ENCODE measurements around the gene ARMH4. TPM values are rescaled to one million over a fixed set of nuclear protein-coding genes. Genes with fewer than 3 reads are reported as not detected.

ARMH4 gene
- polyA plus RNA-seq, 1 donor from 2014 or later = 14.1 TPM

DNA sequence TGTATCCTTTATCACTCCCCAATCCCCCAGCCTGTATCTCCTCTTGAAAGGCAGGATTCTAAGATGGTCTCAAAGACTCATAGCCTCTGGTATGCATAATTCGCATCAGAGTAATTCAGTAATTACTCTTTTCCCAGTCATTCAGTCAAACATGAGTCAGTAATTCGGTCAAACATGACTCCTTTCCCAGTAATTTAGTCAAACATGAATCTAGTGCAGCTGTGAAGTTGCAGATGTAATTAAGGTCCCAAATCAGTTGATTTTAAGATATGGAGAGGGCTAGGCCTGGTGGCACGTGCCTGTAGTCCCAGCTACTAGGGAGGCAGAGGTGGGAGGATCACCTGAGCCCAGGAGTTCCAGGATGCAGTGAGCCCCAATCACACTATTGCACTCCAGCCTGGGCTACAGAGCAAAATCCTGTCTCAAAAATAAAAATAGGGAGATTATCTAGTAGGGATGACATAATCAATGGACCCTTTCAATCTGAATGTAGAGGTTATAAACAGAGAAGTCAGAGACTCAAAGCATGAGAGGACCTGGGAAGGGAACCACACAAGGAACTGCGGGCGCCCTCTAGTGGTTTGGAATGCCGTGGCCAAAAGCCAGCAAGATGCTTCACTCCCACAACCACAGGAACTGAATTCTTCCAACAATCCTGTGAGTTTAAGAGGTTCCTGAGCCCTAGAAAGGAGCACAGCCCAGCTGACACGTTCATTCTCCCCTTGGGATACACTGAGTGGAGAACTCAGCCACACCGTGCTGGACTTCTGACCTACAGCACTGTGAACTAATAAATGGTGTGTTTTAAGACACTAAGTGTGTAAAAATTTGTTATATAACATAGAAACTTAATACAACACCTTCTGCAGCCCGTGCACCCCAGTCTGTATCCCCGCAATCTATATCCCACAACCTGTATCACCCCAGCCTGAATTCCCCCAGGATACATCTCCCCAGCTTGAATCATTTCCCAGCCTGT lies 14.3 kb upstream of the ARMH4 start:
- no peaks in the 10 kb centered on the region for H4K20me1 ChIP-seq (ENCODE audit: insufficient read depth)
- H3K9me2 ChIP-seq (ENCODE audit: insufficient read depth, low read length) = no peaks in the 10 kb centered on the region
- no peak overlapping the region for H3K4me2 ChIP-seq (ENCODE audit: low read length)
- no peak overlapping the region for H3K4me3 ChIP-seq (ENCODE audit: low read length)
- H3K27me3 ChIP-seq (ENCODE audit: insufficient read depth, low read depth, low read length) = no peaks in the 10 kb centered on the region
- H3K79me2 ChIP-seq (replicated peaks; ENCODE audit: insufficient read depth, low read length) = no peaks in the 10 kb centered on the region
- no peaks in the 10 kb centered on the region for H3K36me3 ChIP-seq (ENCODE audit: insufficient read depth, low read length)
- no peak overlapping the region for H3K27ac ChIP-seq (ENCODE audit: low read length)
- H3K9ac ChIP-seq (ENCODE audit: low read length) = no peak overlapping the region
- no peaks in the 10 kb centered on the region for H3F3A ChIP-seq (ENCODE audit: insufficient read depth, low read length, poor library complexity, severe bottlenecking)
- TF ChIP-seq SMC3 (conservative IDR thresholded peaks at IDR 0.05; ENCODE audit: poor library complexity) = peak; percentile 90
- TF ChIP-seq, protein P1, sequence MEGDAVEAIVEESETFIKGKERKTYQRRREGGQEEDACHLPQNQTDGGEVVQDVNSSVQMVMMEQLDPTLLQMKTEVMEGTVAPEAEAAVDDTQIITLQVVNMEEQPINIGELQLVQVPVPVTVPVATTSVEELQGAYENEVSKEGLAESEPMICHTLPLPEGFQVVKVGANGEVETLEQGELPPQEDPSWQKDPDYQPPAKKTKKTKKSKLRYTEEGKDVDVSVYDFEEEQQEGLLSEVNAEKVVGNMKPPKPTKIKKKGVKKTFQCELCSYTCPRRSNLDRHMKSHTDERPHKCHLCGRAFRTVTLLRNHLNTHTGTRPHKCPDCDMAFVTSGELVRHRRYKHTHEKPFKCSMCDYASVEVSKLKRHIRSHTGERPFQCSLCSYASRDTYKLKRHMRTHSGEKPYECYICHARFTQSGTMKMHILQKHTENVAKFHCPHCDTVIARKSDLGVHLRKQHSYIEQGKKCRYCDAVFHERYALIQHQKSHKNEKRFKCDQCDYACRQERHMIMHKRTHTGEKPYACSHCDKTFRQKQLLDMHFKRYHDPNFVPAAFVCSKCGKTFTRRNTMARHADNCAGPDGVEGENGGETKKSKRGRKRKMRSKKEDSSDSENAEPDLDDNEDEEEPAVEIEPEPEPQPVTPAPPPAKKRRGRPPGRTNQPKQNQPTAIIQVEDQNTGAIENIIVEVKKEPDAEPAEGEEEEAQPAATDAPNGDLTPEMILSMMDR (IDR thresholded peaks at IDR 0.05; ENCODE audit: poor library complexity, severe bottlenecking) = peak; percentile 86
- peak; percentile 84 for TF ChIP-seq RAD21 (conservative IDR thresholded peaks at IDR 0.05)
- TF ChIP-seq MXI1 (conservative IDR thresholded peaks at IDR 0.05; ENCODE audit: poor library complexity, severe bottlenecking) = no peak
- TF ChIP-seq TAF1 (IDR thresholded peaks at IDR 0.05; ENCODE audit: low read depth) = no peak
- no peak for TF ChIP-seq POLR2AphosphoS5 (IDR thresholded peaks at IDR 0.05)
- no peaks in the 10 kb centered on the region for H3K9me3 ChIP-seq (ENCODE audit: low read length)
- no peak overlapping the region for H2AFZ ChIP-seq (ENCODE audit: low read depth, low read length)

DNA sequence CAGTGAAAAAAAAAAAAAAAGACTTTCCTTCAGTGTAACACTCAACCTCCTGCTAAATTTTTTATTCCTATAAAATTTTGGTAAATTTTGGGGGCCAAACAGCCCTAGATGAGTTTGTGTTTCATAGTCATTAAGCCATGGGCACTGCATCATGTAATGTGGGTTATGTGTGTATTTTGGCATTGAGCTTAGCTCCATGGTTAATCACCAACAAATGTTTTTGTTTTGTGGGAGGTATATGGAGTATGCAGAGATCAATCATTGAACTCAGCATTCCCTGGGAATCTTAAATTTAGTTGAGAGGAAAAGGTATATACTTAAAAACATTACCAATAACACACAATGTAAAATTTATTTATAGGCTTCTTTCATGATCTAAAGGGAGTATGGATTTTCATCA lies 8.5 kb upstream of the ARMH4 start:
- Histone ChIP-seq H3K4me3 (ENCODE audit: low read length) (no peak overlapping the region), H3K9me3 (ENCODE audit: low read length) (no peaks in the 10 kb centered on the region), H3F3A (ENCODE audit: insufficient read depth, low read length, poor library complexity, severe bottlenecking) (no peaks in the 10 kb centered on the region), H3K9me2 (ENCODE audit: insufficient read depth, low read length) (no peaks in the 10 kb centered on the region), H4K20me1 (ENCODE audit: insufficient read depth) (no peaks in the 10 kb centered on the region), H3K27ac (ENCODE audit: low read length) (no peak overlapping the region), H3K36me3 (ENCODE audit: insufficient read depth, low read length) (no peaks in the 10 kb centered on the region), H3K79me2 (replicated peaks; ENCODE audit: insufficient read depth, low read length) (no peaks in the 10 kb centered on the region), H3K4me2 (ENCODE audit: low read length) (no peak overlapping the region), H3K27me3 (ENCODE audit: insufficient read depth, low read depth, low read length) (no peaks in the 10 kb centered on the region), H3K9ac (ENCODE audit: low read length) (no peak overlapping the region), H2AFZ (ENCODE audit: low read depth, low read length) (no peak overlapping the region)
- no peak for TF ChIP-seq SMC3 (conservative IDR thresholded peaks at IDR 0.05; ENCODE audit: poor library complexity)
- no peak for TF ChIP-seq POLR2AphosphoS5 (IDR thresholded peaks at IDR 0.05)
- no peak for TF ChIP-seq RAD21 (conservative IDR thresholded peaks at IDR 0.05)
- no peak for TF ChIP-seq EP300 (conservative IDR thresholded peaks at IDR 0.05; ENCODE audit: poor library complexity, severe bottlenecking)
- no peak for TF ChIP-seq TAF1 (IDR thresholded peaks at IDR 0.05; ENCODE audit: low read depth)
- TF ChIP-seq, protein P2, sequence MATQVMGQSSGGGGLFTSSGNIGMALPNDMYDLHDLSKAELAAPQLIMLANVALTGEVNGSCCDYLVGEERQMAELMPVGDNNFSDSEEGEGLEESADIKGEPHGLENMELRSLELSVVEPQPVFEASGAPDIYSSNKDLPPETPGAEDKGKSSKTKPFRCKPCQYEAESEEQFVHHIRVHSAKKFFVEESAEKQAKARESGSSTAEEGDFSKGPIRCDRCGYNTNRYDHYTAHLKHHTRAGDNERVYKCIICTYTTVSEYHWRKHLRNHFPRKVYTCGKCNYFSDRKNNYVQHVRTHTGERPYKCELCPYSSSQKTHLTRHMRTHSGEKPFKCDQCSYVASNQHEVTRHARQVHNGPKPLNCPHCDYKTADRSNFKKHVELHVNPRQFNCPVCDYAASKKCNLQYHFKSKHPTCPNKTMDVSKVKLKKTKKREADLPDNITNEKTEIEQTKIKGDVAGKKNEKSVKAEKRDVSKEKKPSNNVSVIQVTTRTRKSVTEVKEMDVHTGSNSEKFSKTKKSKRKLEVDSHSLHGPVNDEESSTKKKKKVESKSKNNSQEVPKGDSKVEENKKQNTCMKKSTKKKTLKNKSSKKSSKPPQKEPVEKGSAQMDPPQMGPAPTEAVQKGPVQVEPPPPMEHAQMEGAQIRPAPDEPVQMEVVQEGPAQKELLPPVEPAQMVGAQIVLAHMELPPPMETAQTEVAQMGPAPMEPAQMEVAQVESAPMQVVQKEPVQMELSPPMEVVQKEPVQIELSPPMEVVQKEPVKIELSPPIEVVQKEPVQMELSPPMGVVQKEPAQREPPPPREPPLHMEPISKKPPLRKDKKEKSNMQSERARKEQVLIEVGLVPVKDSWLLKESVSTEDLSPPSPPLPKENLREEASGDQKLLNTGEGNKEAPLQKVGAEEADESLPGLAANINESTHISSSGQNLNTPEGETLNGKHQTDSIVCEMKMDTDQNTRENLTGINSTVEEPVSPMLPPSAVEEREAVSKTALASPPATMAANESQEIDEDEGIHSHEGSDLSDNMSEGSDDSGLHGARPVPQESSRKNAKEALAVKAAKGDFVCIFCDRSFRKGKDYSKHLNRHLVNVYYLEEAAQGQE (IDR thresholded peaks at IDR 0.05; ENCODE audit: borderline replicate concordance) = no peak
- no peak for TF ChIP-seq EZH2 (IDR thresholded peaks at IDR 0.05; ENCODE audit: borderline replicate concordance, insufficient read depth, low read length, poor library complexity, severe bottlenecking)
- TF ChIP-seq, protein P1 (IDR thresholded peaks at IDR 0.05; ENCODE audit: poor library complexity, severe bottlenecking) = no peak
- TF ChIP-seq MXI1 (conservative IDR thresholded peaks at IDR 0.05; ENCODE audit: poor library complexity, severe bottlenecking) = no peak

All from neural cell (in vitro differentiated cells).